ENCODE results near the gene TTYH2. TPM values are rescaled to one million over a fixed set of nuclear protein-coding genes. Genes with fewer than 3 reads are reported as not detected.

Gene TTYH2
- total RNA-seq, 1 experiment from 2014 or later: 4.5 TPM

DNA sequence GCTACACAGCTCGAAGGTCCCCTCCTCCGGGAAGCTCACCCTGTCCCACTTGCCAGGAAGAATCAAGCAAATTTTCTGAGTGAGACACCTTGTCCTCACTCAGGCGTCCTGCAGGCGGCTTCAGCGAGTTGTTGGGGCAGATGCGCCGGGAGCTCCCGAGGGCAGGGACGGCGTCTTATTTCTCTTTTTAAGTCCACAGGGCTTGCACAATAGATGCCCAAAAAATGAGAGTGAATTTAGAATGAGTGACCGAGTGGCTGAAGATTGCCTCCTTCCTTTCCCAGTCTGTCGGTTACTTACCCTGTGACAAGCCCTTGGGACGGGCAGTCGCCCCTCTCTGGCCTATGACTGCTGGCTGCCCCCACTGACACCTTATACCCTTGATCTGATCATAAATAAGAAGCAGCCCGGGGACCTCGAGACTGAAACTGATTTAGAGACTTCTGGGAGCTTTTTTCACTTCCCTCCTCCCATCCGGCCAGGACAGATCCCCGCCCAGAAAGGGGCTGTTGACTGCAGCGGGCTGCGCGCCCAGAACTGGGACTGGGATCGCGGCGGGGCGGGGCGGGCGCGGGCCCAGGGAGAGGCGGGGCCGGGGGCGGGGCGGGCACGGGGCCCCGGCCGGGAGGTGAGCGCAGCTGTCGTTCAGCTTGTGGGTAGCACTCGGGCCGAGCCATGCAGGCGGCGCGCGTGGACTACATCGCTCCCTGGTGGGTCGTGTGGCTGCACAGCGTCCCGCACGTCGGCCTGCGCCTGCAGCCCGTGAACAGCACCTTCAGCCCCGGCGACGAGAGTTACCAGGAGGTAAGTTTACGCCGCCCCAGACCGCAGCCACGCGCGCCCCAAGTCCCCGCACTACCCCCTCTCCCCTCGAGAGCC is at the start of gene TTYH2 (continued):
- TF ChIP-seq ZNF671 (CRISPR knock-in tag; IDR thresholded peaks at IDR 0.05) (no peak), E2F1 (CRISPR knock-in tag; IDR thresholded peaks at IDR 0.05) (no peak), ATF1 (CRISPR knock-in tag; IDR thresholded peaks at IDR 0.05) (no peak), FOXJ3 (CRISPR knock-in tag; IDR thresholded peaks at IDR 0.05; ENCODE audit: borderline replicate concordance) (no peak), CREM (CRISPR knock-in tag; IDR thresholded peaks at IDR 0.05) (no peak), TEAD4 (CRISPR knock-in tag; IDR thresholded peaks at IDR 0.05) (peak; percentile 64; the same call in 1 of the 2 replicates), ZNF263 (CRISPR knock-in tag; IDR thresholded peaks at IDR 0.05; ENCODE audit: low read depth) (no peak), GABPB1 (CRISPR knock-in tag; IDR thresholded peaks at IDR 0.05) (peak; percentile 45; the same call in 1 of the 2 replicates), CTCF (IDR thresholded peaks at IDR 0.05) (no peak), FOXK1 (CRISPR knock-in tag; IDR thresholded peaks at IDR 0.05) (peak; percentile 70; the same call in 1 of the 2 replicates), KAT7 (CRISPR knock-in tag; IDR thresholded peaks at IDR 0.05; ENCODE audit: borderline replicate concordance) (0 out of 2 replicates have a peak, but pooled peaks have one; percentile 81), ZSCAN18 (CRISPR knock-in tag; IDR thresholded peaks at IDR 0.05) (no peak), NR1H2 (CRISPR knock-in tag; IDR thresholded peaks at IDR 0.05) (no peak), ZNF416 (CRISPR knock-in tag; IDR thresholded peaks at IDR 0.05) (no peak), IRF2 (CRISPR knock-in tag; IDR thresholded peaks at IDR 0.05; ENCODE audit: borderline replicate concordance, low read depth) (no peak)
- TF ChIP-seq, protein P1, sequence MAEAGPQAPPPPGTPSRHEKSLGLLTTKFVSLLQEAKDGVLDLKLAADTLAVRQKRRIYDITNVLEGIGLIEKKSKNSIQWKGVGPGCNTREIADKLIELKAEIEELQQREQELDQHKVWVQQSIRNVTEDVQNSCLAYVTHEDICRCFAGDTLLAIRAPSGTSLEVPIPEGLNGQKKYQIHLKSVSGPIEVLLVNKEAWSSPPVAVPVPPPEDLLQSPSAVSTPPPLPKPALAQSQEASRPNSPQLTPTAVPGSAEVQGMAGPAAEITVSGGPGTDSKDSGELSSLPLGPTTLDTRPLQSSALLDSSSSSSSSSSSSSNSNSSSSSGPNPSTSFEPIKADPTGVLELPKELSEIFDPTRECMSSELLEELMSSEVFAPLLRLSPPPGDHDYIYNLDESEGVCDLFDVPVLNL (CRISPR knock-in tag; IDR thresholded peaks at IDR 0.05; ENCODE audit: borderline replicate concordance, low read depth): no peak
- TF ChIP-seq, protein P2, sequence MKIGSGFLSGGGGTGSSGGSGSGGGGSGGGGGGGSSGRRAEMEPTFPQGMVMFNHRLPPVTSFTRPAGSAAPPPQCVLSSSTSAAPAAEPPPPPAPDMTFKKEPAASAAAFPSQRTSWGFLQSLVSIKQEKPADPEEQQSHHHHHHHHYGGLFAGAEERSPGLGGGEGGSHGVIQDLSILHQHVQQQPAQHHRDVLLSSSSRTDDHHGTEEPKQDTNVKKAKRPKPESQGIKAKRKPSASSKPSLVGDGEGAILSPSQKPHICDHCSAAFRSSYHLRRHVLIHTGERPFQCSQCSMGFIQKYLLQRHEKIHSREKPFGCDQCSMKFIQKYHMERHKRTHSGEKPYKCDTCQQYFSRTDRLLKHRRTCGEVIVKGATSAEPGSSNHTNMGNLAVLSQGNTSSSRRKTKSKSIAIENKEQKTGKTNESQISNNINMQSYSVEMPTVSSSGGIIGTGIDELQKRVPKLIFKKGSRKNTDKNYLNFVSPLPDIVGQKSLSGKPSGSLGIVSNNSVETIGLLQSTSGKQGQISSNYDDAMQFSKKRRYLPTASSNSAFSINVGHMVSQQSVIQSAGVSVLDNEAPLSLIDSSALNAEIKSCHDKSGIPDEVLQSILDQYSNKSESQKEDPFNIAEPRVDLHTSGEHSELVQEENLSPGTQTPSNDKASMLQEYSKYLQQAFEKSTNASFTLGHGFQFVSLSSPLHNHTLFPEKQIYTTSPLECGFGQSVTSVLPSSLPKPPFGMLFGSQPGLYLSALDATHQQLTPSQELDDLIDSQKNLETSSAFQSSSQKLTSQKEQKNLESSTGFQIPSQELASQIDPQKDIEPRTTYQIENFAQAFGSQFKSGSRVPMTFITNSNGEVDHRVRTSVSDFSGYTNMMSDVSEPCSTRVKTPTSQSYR (CRISPR knock-in tag; IDR thresholded peaks at IDR 0.05): peak; percentile 80; the same call in 1 of the 2 replicates
- TF ChIP-seq, protein P3, sequence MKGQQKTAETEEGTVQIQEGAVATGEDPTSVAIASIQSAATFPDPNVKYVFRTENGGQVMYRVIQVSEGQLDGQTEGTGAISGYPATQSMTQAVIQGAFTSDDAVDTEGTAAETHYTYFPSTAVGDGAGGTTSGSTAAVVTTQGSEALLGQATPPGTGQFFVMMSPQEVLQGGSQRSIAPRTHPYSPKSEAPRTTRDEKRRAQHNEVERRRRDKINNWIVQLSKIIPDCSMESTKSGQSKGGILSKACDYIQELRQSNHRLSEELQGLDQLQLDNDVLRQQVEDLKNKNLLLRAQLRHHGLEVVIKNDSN (CRISPR knock-in tag; IDR thresholded peaks at IDR 0.05): peak; percentile 27; the same call in 1 of the 2 replicates
- TF ChIP-seq, protein P4, sequence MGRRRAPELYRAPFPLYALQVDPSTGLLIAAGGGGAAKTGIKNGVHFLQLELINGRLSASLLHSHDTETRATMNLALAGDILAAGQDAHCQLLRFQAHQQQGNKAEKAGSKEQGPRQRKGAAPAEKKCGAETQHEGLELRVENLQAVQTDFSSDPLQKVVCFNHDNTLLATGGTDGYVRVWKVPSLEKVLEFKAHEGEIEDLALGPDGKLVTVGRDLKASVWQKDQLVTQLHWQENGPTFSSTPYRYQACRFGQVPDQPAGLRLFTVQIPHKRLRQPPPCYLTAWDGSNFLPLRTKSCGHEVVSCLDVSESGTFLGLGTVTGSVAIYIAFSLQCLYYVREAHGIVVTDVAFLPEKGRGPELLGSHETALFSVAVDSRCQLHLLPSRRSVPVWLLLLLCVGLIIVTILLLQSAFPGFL (CRISPR knock-in tag; IDR thresholded peaks at IDR 0.05; ENCODE audit: borderline replicate concordance): no peak
- TF ChIP-seq, protein P5, sequence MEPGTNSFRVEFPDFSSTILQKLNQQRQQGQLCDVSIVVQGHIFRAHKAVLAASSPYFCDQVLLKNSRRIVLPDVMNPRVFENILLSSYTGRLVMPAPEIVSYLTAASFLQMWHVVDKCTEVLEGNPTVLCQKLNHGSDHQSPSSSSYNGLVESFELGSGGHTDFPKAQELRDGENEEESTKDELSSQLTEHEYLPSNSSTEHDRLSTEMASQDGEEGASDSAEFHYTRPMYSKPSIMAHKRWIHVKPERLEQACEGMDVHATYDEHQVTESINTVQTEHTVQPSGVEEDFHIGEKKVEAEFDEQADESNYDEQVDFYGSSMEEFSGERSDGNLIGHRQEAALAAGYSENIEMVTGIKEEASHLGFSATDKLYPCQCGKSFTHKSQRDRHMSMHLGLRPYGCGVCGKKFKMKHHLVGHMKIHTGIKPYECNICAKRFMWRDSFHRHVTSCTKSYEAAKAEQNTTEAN (CRISPR knock-in tag; IDR thresholded peaks at IDR 0.05): no peak
- TF ChIP-seq, protein P6, sequence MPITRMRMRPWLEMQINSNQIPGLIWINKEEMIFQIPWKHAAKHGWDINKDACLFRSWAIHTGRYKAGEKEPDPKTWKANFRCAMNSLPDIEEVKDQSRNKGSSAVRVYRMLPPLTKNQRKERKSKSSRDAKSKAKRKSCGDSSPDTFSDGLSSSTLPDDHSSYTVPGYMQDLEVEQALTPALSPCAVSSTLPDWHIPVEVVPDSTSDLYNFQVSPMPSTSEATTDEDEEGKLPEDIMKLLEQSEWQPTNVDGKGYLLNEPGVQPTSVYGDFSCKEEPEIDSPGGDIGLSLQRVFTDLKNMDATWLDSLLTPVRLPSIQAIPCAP (CRISPR knock-in tag; IDR thresholded peaks at IDR 0.05): no peak

Measured in WTC11 (cell line).